Activated naive CD4-positive, alpha-beta T cell treated with Interleukin-2 at 50 U/mL for 16 hours (primary cell): ENCODE results near the gene LNP1.
"Not testable (repeated sequence)": the region's sequence is repeated elsewhere in the genome, so short reads cannot be mapped to it uniquely, and the experiment has no call there.

Experiments
- DNase-seq: peaks from one replicate; pipeline ENCODE4 v3.0.0-alpha.2; 2020

Gene LNP1

DNA sequence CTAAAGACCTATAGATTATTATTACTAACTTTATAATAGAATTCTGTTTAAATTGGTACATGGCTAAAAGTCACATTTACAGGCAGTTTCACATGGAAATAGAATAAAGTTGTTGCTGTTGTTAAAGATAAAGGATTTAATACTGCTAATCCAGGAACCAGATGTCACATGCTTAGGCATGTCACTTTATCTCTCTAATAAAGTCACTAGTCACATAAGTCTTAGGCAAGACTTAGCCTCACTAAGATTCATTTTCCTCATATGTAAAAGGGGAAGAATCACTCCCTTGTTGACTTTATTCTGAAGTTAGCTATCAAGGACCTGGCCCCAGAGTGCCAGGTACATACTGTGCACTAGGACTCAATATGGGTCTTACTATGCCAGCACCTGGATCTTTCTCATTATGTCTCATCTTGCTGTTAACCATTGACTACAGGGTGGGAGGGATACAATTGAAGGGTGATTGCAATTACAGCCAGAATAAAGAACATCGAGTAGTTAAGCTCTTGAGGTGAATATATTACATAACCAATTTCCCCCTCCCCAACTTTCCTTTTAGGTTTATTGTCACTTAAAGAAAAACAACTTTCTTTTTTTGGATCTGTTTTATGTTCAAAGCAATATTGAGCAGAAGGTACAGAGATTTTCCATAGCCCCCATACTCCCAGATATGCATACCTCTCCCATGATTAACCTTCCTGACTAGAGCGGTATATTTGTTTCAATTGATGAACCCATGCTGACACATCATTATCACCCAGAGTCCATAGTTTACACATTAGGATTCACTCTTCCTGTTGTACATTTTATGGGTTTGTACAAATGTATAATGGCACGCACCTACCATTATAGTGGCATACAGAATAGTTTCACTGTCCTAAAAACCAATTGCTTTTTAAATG lies 36.6 kb downstream of the LNP1 start:
- no peak for DNase-seq

DNA sequence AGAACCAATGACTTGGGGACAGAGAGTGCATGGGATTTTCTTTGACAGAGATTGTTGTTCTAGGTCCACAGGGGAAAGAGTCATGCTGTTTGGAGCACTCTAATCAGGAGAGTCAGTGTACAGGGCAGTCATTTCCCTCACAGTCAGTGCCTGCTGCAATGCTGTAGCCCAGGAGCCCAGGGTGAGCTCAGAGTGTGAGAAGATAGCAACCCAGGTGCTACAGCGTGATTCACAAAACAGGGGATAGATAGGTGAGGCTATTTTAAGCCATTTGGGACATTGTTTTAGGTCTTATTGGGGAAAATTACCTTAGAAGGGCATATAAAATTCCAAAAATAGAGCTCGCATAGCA lies 37.3 kb downstream of the LNP1 start:
- DNase-seq, result no peak

DNA sequence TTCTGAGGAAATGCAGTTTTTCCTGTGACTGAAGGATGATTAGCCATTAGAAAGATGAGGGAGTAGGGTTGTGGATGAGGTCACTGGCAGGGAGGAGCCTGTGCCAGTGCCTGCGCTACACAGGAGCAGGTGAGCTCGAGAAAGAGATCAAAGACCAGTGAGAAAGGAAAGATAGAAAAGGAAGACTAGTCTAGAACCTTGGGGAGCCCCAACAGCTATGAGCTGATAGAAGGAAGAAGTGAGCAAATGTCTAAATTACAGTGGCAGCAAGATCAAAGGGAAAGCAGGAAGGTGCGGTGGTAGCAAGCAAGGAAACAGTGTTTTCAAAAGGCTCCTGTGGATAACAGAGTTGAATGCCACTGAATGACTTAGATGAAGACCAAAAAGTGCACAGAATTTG lies 39.6 kb downstream of the LNP1 start:
- no peak for DNase-seq

DNA sequence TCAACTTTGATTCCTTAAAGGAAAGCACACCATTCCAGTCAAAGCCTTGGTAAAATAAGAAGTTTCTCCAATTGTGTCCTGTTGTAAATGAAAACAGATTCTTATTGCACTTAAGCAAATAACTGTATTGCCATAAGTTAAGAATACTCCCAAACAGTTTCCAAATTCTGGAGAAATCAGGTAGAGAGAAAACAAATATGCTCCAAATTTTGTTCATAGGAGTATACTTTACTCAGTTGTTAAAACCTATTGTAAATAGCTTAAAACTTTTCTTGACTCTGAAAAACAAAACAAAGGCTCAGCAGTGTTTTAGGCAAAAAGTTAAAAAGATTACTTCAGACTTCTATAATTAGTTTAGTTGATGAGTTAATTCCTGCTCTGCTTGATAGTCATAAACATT lies 42.4 kb downstream of the LNP1 start:
- DNase-seq, result no peak

DNA sequence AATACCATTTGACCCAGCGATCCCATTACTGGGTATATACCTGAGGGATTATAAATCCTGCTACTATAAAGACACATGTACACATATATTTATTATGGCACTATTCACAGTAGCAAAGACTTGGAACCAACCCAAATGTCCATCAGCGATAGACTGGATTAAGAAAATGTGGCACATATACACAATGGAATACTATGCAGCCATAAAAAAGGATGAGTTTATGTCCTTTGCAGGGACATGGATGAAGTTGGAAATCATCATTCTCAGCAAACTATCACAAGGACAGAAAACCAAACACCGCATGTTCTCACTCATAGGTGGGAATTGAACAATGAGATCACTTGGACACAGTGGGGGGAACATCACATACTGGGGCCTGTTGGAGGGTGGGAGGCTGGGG lies 45.7 kb downstream of the LNP1 start:
- DNase-seq, result not testable (repeated sequence)

DNA sequence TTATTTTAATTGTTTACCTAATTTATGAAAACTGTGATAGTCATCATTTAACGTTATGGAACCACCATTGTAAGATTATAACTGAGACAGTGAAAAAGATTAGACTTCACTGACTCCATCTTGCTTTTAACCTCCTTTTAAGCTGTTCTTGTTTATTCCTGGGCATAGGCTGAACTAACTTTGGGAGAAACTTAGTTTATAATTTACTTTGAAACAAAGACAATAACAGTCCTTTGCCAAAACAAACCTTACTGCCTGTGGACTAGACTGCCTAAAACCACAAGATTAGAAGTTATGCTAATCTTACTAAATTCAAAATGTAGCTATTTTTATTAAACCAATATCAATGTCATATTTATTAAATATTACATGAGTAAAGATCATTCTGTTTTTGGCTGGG lies 46.7 kb downstream of the LNP1 start:
- DNase-seq, result no peak

DNA sequence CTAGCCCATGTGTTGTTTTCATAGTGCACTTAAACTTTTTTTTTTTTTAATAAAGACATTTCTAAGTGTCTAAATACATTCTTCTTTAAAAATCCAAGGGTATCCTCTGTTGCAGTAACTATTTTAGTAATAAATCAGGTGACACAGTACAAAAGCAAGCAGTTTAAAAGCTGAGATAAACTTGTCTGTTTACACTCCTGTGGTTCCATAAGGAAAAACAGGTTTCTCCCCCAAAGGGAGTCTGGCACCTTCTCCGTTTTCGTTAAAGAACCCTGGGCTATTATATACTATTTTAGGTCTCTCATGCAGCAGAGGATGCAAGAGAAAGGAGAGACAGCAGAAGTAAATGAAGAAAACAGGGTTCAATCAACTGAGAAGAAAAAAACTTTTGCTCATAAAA lies 47.9 kb downstream of the LNP1 start:
- DNase-seq, result no peak

DNA sequence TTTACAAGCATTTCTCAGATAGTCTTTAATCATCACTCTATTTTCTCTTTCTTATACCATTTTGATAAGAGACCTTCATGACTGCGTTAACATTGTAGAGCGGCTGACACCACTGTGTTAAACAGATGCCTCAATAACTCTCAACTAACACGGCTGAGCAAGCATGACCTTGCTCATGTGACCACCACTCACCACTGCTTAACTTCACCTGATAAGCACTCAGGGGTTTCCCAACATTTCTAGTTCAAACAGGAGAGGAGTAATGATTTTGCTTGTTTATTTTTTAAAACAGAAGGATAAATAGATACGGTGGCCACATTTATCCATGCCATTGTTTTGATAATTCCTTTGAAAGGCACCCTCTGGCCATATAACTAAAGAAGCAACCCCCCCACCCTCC lies 53.3 kb downstream of the LNP1 start:
- no peak for DNase-seq

DNA sequence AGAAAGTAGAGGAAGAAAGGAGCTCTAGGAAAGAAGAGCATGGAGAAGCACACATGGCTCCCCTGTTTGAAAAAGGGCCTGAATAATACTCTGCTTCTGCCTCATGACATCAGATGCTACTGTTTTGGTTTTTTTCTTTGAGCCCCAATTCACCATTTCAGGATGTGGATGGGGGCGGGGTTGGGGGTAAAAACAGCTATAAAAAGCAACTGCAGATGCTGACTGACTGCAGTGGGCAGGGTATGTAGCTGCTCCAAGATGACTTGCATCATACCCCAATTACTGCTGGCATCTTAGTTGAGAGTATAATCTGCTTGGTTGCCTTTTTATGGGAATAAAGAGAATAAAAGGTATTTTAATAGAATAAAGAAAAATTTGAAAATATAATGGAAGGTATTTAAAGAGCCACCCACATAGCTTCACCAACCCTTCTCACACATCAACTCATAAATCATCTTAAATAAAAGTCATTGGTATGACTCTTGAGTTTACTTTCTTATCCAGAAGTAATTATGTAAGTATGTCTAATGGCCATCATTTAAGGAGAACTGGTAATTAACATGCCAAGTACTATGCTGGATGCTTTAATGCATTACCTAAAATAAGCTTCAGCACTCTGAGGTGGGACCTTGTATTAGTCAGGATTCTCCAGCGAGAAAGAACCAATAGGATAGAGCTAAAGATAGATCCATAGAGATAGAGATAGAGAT lies 54.7 kb downstream of the LNP1 start:
- no peak for DNase-seq

DNA sequence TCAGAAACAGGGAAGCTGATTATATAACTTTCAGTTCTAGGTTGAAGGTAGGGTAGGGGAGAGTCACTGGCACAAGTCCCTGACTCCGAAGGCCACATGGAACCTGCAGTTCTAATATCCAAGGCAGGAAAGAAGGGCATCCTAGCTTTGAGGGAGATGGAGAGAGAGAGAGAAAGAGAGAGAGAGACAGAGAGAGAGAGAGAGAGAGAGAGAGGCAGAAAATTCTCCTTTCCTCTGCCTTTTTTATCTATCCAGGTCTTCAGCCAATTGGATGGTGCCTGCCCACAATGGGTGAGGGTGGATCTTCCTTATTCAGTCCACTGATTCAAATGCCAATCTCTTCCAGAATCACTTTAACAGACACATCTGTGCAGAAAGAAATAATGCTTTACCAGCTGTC lies 55.4 kb downstream of the LNP1 start:
- DNase-seq, result no peak

DNA sequence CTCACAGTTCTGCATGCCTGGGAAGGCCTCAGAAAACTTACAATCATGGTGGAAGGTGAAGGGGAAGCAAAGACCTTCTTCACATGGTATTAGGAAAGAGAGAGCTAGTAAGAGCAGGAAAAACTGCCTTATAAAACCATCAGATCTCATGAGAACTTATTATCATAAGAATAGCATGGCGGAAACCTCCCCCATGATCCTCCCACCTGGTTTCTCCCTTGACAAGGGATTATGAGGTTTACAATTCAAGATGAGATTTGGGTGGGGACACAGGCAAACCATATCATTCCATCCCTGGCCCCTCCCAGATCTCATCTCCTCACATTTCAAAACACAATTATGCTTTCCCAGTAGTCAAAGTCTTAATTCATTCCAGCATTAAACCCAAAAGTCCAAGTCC lies 56.5 kb downstream of the LNP1 start:
- no peak for DNase-seq

DNA sequence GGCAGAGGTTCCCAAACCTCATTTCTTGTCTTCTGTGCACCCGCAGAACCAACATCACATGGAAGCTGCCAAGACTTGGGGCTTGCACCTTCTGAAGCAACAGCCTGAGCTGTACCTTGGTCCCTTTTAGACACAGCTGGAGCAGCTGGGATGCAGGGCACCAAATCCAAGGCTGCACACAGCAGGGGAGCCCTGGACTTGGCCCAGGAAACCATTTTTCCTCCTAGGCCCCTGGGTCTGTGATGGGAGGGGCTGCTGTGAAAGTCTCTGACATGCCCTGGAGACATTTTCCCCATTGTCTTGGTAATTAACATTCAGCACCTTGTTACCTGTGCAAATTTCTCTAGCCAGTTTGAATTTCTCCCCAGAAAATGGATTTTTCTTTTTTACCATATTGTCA lies 57.5 kb downstream of the LNP1 start:
- DNase-seq, result no peak

DNA sequence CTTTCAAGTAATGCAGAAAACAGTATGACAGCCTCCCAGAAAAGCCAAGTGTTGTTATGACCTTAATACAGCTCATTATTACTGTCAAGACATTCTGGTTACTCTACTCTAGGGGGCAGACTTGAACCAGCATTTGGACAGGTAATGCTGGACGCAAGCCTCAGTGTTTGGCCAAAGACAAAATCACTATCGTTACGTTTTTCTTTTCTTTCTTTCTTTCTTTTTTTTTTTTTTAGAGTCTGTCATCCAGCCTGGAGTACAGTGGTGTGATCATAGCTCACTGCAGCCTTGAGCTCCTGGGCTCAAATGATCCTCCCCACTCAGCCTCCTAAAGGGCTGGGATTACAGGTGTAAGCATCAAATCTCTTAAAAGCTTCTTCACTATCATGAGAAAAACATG lies 61.7 kb downstream of the LNP1 start:
- DNase-seq, result no peak

DNA sequence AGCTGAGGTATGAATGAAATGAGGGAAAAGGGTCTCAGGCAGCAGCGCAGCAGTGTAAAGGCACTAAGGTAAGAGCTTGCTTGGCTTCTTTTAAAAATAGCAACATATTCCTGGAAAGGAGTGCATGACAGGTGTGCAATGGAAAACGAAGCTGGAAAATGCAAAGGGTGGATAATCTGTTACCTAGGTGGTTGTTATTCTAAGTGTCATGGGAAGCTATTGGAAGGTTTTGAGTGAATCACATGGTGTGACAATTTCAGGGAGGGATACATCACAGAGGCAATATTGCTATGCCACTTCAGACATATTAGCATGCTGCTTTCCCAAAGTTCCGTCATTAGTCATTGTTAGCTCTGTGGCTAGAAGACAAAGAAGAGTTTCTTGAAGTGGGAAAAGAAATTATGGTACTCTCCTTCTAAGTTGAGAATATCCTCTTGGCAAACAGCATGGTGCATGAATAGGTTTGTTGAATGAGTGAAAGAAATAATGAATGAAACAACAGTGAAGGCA lies 62.4 kb downstream of the LNP1 start:
- DNase-seq, result no peak

DNA sequence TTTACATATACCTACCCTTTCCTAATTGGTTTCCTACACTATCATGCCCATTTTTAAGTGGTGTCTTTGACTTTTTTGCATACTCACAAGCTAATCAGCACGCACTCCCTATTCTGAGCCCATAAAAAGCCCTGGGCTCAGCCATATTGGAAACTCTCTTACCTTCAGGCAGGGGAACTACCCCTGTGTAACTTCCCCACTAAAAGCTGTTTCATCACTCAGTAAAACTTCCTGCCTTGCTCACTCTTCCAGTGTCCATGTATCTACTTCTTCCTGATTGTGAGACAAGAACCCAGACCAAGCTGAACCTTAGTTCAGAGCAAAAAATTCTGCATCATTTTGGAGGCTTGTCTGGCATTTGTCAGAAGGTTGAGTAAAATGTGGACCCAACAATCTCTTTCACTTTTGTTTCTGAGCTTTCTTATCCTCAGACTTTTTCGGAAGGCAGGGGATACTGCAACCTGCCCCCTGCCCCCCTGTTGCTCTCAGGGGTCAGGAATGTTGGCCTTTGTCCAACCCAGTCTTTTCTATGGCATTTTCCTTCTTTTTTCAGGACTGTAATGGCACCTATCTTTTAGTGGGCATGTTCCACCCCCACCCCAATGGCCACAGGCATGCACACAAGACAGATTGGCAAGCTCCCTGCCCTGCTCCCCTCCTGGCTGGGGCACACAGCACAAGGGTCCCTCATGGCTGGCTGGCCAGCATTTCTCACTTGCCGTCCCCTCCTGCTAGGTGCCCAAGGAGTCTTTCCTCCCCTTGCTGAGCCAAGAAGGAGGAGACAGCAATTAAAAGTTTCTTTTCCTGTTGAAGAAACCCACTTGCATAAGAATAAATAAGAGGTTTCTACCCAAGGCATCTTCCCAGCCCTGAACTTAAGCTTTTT lies 64.8 kb downstream of the LNP1 start:
- DNase-seq, result no peak

DNA sequence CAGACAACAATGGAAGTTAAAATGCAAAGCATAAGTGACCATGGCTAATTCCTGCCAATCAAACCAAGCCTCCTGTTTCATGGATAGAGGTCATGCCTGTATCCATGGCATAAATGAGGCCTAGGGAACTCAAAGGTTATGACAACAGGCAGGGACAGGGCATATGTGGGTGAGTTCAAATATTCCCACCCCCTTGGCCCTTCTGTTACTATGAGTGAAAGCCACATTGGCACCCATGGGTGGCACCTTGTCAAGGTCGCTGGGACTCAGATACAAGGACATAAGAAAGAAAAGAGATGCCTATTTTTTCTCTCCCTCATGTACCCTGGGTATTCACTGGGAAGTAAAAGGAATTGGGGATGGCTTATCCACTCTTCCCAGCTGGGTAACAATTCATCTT lies 65.8 kb downstream of the LNP1 start:
- no peak for DNase-seq

DNA sequence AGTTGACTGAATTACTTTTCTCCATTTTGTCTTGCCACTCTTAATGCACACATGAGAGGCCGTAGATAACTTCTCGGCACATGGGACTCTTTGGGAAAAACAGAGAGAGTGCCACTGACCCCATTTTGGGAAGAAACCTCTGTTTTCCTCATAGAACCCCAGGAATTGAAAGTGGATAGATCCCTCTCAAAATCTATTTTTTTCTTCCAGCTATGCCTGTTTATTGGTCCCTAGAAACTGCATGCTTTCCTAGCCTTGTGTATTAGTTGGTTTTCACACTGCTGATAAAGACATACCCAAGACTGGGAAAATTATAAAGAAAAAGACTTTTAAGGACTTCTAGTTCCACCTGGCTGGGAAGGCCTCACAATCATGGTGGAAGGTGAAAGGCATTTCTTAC lies 67.3 kb downstream of the LNP1 start:
- no peak for DNase-seq

DNA sequence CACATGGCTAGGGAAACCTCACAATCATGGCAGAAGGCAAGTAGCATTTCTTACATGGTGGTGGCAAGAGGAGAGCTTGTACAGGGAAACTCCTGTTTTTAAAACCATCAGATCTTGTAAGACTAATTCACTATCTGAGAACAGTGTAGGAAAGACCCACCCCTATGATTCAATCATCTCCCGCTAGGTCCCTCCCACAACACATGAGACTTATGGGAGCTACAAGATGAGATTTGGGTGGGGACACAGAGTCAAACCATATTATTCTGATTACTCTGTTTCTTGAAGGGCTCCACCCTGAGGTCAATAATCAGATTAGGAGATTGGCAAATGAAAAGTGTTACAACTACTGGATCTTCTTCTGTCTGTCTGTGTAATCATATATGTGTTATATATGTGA lies 69.6 kb downstream of the LNP1 start:
- no peak for DNase-seq

DNA sequence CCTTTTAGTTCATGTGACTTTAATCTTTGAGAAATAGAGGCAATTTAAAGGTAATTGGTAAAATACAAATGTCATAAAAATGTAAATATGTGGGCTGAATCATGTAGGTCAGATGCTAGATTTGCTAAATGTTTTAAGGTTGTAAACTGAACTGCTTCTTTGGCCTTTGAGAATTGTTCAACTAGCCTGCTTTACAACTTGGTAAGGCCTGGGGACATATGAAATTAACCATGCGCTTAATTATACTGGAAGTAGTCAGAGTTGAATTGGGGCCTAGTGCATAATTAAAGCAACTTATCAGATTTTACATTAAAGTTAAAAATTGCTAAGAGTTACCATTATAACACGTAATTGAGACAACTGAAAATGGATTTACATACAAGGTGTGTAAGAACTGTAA lies 70.1 kb downstream of the LNP1 start:
- DNase-seq, result no peak

DNA sequence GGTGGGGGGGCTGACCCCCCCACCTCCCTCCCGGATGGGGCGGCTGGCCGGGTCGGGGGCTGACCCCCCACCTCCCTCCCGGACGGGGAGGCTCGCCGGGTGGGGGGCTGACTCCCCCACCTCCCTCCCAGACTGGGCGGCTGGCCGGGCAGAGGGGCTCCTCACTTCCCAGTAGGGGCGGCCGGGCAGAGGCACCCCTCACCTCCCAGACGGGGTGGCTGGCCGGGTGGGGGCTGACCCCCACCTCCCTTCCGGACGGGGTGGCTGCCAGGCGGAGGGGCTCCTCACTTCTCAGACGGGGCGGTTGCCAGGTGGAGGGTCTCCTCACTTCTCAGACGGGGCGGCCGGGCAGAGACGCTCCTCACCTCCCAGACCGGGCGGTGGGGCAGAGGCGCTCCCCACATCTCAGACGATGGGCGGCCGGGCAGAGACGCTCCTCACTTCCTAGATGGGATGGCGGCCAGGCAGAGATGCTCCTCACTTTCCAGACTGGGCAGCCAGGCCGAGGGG lies 76.6 kb downstream of the LNP1 start:
- DNase-seq, result not testable (repeated sequence)

DNA sequence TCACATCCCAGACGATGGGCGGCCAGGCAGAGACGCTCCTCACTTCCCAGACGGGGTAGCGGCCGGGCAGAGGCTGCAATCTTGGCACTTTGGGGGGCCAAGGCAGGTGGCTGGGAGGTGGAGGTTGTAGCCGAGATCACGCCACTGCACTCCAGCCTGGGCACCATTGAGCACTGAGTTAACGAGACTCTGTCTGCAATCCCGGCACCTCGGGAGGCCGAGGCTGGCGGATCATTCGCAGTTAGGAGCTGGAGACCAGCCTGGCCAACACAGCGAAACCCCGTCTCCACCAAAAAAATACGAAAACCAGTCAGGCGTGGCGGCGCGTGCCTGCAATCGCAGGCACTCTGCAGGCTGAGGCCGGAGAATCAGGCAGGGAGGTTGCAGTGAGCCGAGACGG lies 77.2 kb downstream of the LNP1 start:
- DNase-seq, result not testable (repeated sequence)

DNA sequence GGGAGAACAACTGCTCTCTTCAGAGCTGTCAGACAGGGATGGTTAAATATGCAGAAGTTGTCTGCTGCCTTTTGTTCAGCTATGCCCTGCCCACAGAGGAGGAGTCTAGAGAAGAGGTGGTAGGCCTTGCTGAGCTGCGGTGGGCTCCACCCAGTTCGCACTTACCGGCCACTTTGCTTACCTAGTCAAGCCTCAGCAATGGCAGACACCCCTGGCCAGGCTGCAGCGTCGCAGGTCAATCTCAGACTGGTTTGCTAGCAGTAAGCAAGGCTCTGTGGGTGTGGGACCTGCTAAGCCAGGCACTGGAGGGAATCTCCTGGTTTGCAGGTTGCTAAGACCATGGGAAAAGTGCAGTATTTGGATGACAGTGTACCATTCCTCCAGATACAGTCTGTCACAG lies 78.7 kb downstream of the LNP1 start:
- no peak for DNase-seq

DNA sequence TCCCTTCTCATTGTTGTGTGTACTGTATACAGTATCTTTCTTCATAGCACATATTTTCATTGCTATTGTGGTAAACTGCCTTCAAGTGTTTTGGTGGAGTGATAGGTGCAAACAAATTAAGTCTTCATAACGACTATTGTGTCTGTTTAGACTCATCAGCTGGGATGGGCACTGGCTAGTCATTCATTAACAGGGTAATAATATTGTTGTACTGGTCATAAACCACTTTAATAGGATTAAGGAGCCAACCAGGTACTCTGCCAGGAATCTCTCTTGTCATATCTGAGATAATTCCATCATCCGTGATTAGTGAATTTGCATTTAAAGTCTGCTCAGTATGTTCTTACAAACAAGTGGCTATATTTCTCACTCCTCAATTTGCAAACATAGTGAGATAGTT lies 80.8 kb downstream of the LNP1 start:
- no peak for DNase-seq
